Measurements from ENCODE around the gene MSRB3. TPM values are rescaled to one million over a fixed set of nuclear protein-coding genes. Genes with fewer than 3 reads are reported as not detected.

The MSRB3 gene
- total RNA-seq, 2 donors from 2014 or later, result 3.6 to 14.5 TPM

DNA sequence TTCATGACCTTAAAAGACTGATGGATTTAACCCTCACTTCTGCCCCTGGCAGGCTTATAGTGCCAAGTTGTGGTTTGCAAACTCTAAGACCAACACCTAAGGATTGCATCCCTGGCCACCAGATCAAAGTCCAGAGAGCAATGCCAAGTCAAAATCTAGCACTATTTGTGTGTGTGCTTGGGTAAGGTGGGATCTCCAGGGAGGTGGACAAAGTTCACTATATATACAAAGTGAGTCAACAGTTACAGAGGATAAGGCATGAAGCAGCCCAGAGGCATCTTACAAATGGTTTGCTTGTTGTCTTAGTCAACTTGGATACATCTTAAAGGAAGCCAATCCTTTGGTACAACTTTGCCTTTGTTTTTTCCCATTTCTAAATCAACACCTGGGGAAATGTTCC lies 137.3 kb downstream of the MSRB3 start:
- DNase-seq (no peak), ATAC-seq (no peak)
- intact Hi-C loops (cut with DNase I), result no loop called here
- H3K36me3 ChIP-seq (replicated peaks in 1 of 2; ENCODE audit: insufficient read depth in 1 of 2, low read depth in 2 of 2), result no peaks in the 10 kb centered on the region
- no peak overlapping the region for H3K4me3 ChIP-seq
- H3K27me3 ChIP-seq, result no peaks in the 10 kb centered on the region
- H3K4me1 ChIP-seq, result no peaks in the 10 kb centered on the region
- no peak overlapping the region for H3K27ac ChIP-seq
- H3K9me3 ChIP-seq, result no peaks in the 10 kb centered on the region
- TF ChIP-seq, protein P1, sequence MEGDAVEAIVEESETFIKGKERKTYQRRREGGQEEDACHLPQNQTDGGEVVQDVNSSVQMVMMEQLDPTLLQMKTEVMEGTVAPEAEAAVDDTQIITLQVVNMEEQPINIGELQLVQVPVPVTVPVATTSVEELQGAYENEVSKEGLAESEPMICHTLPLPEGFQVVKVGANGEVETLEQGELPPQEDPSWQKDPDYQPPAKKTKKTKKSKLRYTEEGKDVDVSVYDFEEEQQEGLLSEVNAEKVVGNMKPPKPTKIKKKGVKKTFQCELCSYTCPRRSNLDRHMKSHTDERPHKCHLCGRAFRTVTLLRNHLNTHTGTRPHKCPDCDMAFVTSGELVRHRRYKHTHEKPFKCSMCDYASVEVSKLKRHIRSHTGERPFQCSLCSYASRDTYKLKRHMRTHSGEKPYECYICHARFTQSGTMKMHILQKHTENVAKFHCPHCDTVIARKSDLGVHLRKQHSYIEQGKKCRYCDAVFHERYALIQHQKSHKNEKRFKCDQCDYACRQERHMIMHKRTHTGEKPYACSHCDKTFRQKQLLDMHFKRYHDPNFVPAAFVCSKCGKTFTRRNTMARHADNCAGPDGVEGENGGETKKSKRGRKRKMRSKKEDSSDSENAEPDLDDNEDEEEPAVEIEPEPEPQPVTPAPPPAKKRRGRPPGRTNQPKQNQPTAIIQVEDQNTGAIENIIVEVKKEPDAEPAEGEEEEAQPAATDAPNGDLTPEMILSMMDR (IDR thresholded peaks at IDR 0.05), result no peak
- TF ChIP-seq POLR2A (IDR thresholded peaks at IDR 0.05), result no peak

- DNase-seq (no peak), ATAC-seq (no peak)
- H3K27ac ChIP-seq, result no peak overlapping the region
- TF ChIP-seq POLR2A (IDR thresholded peaks at IDR 0.05), result no peak
- TF ChIP-seq, protein P1 (IDR thresholded peaks at IDR 0.05), result no peak
- H3K4me1 ChIP-seq, result no peaks in the 10 kb centered on the region
- intact Hi-C loops (cut with DNase I), result no loop called here
- no peak overlapping the region for H3K4me3 ChIP-seq
- peaks cover 0 to 7% (median 0%) of the 10 kb centered on the region in 3 donors for H3K9me3 ChIP-seq
- 80 to 83% methylated on average over 11 to 12 of the region's 12 CpGs for WGBS, 2 donors
- no peaks in the 10 kb centered on the region for H3K36me3 ChIP-seq (replicated peaks in 1 of 2; ENCODE audit: insufficient read depth in 1 of 2, low read depth in 2 of 2)
- H3K27me3 ChIP-seq, result no peaks in the 10 kb centered on the region
Measured at GRCh38 chr12:65419284-65420072, 141.0 kb downstream of the MSRB3 start.

DNA sequence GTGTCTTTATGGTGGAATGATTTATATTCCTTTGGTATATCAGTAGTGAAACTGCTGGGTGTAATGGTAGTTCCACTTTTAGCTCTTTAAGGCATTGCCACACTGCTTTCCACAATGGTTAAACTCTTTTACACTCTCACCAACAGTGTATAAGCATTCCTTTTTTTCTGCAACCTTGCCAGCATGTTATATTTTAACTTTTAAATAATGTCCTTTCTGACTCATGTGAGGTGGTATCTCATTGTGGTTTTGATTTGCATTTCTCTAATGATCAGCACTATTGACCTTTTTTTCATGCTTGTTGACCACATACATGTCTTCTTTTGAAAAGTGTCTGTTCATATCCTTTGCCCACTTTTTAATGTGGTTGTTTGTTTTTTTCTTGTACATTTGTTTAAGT lies 142.5 kb downstream of the MSRB3 start:
- Histone ChIP-seq H3K4me3 (no peak overlapping the region), H3K27me3 (no peaks in the 10 kb centered on the region), H3K36me3 (replicated peaks in 1 of 2; ENCODE audit: insufficient read depth in 1 of 2, low read depth in 2 of 2) (no peaks in the 10 kb centered on the region), H3K4me1 (no peaks in the 10 kb centered on the region), H3K9me3 (peaks cover 0 to 10% (median 0%) of the 10 kb centered on the region in 3 donors), H3K27ac (no peak overlapping the region)
- intact Hi-C loops (cut with DNase I), result no loop called here
- no peak for DNase-seq
- ATAC-seq, result no peak
- TF ChIP-seq, protein P1 (IDR thresholded peaks at IDR 0.05), result no peak
- no peak for TF ChIP-seq POLR2A (IDR thresholded peaks at IDR 0.05)

GRCh38 chr12:65427646-65428045 lies 149.2 kb downstream of the MSRB3 start:
- DNase-seq (no peak), ATAC-seq (no peak)
- no peak for TF ChIP-seq POLR2A (IDR thresholded peaks at IDR 0.05)
- TF ChIP-seq, protein P1 (IDR thresholded peaks at IDR 0.05), result no peak
- Histone ChIP-seq H3K9me3 (peaks cover 0 to 3% (median 0%) of the 10 kb centered on the region in 3 donors), H3K36me3 (replicated peaks in 1 of 2; ENCODE audit: insufficient read depth in 1 of 2, low read depth in 2 of 2) (no peaks in the 10 kb centered on the region), H3K27ac (no peak overlapping the region), H3K4me1 (no peaks in the 10 kb centered on the region), H3K27me3 (no peaks in the 10 kb centered on the region), H3K4me3 (no peak overlapping the region)
- WGBS, 2 donors, result 50 to 56% methylated on average over 1 of the region's 1 CpG
- intact Hi-C loops (cut with DNase I), result no loop called here

GRCh38 chr12:65430006-65430405 lies 151.5 kb downstream of the MSRB3 start:
- TF ChIP-seq, protein P1 (IDR thresholded peaks at IDR 0.05), result no peak
- no peak for TF ChIP-seq POLR2A (IDR thresholded peaks at IDR 0.05)
- no peaks in the 10 kb centered on the region for H3K4me1 ChIP-seq
- no peak overlapping the region for H3K27ac ChIP-seq
- no peak for DNase-seq
- intact Hi-C loops (cut with DNase I), result no loop called here
- H3K27me3 ChIP-seq, result no peaks in the 10 kb centered on the region
- peaks cover 0 to 3% (median 0%) of the 10 kb centered on the region in 3 donors for H3K9me3 ChIP-seq
- no peaks in the 10 kb centered on the region for H3K36me3 ChIP-seq (replicated peaks in 1 of 2; ENCODE audit: insufficient read depth in 1 of 2, low read depth in 2 of 2)
- 48 to 61% methylated on average over 1 of the region's 1 CpG for WGBS, 2 donors
- no peak for ATAC-seq
- H3K4me3 ChIP-seq, result no peak overlapping the region

Measured in body of pancreas (tissue), 4 donors.